Fibroblast of peridontal ligament (primary cell): ENCODE results near the gene WNT7B.

ENCODE experiments used
- DNase-seq: peaks from one replicate; pipeline ENCODE4 v3.0.0-alpha.2; 2010; ENCODE audit errors: extremely low read depth

Gene WNT7B

DNA sequence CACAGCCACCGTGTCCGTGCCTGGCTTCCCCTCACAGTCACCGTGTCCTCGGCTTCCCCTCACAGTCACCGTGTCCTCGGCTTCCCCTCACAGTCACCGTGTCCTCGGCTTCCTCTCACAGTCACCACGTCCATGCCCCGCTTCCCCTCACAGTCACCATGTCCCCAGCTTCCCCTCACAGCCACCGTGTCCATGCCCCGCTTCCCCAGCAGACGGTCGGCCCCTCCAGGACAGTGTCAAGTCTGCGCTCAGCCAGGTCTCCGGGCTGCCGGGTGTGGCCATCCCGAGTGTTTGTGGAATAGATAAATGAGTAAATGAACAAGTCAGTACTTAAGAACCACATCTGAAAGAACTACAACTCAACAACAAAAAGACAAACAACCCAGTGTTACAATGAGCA, 23.8 kb downstream of the WNT7B start:
- no peak for DNase-seq

DNA sequence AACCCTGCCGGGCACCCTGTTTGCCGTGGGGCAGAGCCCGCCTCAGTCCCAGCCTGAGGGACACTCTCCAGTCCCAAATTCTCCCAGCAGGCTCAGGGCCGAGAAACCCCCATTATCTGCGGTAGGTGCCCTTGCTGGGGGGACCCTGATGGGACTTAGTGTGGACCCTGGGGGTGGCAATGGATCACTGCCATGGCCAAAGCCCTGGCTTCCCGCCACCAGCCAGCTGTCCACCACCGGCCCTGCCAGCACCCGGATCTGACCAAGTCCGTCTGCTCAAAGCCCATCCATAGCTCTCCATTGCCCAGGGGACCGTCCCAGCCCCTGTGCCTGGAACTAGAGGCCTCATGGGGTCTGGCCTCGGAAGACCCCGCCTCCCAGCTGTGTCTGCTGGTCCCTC, 24.4 kb downstream of the WNT7B start:
- no peak for DNase-seq

GRCh38 chr22:45952151-45952550, 24.8 kb downstream of the WNT7B start:
- no peak for DNase-seq

DNA sequence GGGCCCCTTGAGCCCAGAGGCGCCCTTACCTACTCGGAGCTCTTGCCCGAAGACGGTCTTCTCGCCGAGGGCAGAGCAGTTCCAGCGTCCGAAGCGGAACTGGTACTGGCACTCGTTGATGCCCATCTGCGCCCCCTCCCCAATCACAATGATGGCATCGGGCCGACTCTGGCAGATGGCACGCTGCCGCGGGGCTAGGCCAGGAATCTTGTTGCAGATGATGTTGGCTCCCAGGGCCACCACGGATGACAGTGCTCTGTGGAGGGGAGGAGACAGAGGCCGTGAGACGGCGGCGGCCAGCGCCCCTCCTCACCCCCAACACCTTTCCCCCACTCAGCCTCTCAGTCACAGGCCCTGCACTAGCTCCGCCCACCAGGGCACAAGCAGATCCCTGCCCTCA, 27.1 kb downstream of the WNT7B start:
- no peak for DNase-seq

DNA sequence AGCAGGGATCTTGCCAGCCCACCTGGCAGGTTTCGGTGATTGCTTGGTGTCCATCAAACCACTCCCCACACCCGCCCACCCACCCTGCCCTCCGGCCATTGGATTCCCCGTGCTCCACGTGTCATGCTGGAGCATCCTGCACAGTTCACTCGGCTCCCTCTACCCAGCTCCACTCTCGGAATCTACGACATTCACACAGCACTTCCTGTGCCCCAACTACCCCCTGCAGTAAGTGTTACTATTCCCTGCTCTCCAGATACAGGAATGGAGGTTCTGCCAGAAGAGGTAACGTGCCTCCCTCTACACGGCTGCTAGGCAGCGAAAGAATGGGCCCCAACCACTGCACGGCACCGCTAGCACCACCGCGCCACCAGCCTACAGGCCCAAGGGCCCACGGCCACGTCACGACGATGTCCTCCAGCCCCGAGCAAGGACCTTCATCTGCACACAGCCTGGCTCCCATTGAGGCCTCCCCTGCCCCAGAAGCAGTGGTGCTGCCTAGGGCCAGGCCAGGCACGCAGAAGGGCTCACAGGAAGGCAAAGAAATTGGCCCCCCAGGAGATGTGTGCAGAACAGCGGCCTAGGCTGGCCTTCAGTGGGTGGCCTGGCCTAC, 27.6 kb downstream of the WNT7B start:
- no peak for DNase-seq

GRCh38 chr22:45948081-45948648, 28.8 kb downstream of the WNT7B start:
- DNase-seq = no peak

- DNase-seq = no peak
Observed at GRCh38 chr22:45946805-45947600, 30.0 kb downstream of the WNT7B start.

DNA sequence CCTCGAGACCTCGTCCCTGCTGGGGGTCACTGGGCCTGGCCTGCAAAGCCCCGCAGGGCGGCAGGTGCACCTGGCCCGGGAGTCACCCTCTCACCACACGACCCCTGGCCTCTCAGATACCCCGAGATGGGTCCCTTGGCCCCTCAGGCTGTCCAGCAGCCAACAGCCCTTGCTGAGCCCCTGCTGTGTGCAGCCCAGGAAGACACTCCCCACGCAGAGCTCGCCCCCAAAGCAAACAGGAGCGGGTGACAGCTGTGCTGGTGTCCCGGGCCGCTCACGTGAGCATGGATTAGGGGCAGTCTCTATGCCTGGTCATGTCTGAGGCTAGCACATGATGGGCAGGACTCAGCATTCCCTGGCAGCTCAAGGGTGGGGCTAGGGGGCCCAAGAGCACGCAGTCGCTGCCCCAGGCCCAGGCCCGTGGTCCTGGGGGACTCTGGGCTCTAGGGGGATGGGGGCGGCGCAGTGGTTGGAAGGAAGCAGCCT, 31.3 kb downstream of the WNT7B start:
- no peak for DNase-seq

DNA sequence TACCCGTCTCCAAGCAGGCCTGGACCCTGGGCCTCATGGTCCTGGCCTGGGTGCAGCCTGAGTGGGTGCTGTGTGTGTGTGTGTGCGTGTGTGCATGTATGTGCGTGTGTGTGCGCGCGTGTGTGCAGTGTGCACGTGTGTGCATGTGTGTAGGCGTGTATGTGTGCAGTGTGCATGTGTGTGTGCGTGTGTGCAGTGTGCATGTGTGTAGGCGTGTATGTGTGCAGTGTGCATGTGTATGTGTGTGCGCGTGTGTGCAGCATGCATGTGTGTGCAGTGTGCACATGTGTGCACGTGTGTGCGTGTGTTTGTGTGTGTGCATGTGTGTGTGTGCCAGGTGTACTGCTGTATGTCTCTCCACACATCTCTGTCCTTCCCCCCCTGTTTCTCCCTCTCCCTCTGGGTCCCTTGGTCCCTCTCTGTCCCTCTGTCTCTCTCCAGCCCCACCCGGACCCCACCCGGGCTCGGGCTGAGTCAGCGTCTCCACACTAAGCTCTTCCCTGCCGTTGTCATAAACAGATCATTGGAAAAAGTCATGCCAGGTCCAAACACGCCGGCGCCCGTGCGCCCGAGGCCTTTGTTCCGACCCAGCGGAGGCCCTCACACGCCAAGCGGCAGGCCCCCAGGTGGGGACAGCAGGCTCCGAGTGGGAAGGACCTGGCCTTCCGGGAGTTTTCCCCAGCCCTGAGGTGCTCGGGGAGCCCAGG, 34.0 kb downstream of the WNT7B start:
- DNase-seq = no peak

DNA sequence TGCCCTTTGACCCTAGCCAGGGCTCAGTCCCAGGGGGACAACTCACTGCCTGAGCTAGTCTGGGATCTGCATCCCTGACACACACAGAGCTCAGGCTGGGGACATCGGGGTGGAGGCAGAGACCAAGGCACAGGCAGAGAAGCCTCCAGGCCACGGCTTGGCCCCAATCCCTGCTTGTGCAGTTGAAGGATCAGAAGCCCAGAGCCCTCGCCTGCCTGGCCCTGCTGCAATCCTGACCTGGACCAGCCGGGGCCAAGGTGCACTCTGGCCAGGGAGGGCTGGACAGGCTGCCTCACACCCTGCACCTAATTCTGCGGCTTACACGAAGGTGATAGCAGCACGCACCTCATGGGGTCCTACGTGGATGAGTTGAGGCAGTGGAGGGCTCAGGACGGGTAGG, 34.6 kb downstream of the WNT7B start:
- DNase-seq = no peak

DNA sequence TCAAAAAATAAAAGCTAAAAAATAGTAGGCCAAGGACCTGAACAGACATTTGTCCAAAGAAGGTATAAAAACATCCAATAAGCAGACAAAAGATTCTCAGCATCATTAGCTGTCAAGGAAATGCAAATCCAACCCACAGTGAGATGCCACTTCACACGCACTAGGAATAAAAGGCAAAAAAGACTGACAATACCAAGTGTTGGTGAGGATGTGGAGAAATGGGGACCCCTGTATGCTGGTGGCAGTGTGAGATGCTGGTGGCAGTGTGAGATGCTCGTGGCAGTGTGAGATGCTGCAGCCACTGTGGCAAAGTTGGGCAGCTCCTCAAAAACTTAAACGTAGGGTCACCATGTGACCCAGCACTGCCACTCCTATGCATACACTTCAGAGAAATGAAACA, 38.0 kb downstream of the WNT7B start:
- no peak for DNase-seq

DNA sequence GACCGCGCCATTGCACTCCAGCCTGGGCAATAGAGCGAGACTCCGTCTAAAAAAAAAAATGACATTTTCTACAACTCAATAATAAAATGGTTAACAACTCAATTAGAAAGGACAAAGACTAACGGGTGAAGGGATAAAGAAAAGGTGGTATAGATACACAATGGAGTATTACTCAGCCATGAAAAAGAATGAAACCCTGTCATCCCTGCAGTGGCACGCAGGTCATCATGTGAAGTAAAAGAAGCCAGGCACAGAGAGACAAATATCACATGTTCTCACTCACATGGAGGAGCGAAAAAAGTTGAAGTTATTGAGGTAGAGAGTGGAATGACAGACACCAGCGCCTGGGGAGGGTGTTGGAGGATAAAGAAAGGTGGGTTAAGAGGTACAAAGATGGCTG, 39.0 kb downstream of the WNT7B start:
- DNase-seq = no peak

DNA sequence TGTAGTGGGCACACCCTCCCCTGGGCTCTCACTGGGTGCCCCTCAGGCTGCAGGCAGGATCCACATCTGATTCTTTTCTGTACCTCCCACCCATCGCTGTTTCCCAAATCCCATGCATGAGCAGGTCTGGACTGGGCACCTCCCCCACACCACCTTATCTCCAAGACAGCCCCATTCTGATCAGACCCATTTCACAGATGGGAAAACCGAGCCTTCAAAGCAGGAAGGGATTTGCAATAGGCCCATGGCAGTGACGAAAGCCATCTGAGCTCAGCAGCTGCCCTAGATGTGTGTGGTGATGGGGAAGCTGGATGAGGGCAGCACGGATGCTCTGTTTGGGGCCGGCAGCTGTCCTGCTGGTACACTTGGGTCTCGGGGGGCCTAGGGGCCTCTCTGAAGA, 41.4 kb downstream of the WNT7B start:
- no peak for DNase-seq

DNA sequence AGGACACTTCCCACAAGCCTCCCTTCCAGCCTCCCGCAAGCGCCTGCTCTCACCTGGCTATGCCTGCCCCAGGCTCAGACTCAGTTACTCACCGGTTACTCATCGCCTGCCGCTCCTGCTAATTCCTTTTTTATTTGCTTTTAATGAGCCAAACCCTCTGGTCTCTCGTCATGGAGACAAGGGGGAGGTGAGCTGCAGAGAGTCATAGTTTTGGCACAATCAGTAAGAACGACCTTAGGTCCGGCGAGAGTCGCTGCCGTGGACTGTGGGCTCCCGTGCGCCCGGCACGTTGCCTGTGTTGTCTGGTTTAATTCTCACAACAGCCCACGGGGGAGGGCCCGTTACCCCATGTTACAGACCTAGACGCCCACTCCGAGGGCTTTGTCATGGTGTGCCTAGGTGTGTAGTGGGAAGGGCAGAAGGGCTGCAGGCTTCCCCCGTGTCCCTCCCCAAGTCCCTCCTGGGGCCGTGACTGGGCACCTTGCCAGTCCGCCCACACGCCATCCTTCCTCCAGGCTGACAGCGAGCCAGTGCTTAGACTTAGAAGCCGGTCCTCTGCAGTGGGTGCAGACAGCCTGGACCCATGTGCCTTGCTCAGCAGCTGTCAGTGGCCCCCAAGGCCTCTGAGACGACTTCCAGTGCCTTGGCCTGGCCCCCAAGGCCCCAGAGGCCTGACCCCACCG, 42.2 kb downstream of the WNT7B start:
- DNase-seq = peak; percentile 20

DNA sequence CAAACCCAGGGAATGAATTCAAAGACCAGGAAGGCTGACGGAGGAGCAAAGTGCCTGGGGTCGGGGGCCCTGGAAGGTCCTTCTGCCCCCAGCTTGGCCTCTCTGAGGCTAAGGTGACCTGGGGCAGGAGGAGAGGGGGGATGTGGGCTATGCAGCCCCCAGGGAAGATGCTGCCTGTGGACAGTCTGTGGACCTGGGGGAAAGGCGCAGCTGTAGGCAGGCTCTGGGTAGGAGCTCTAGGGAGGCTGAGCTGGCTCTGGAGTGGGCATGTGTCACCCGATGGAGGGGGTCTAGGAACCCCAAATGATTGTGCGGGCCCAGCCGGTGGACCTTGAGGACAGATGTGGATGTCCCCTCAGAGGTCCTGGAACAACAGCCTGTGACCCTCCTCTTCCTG, 42.8 kb downstream of the WNT7B start:
- no peak for DNase-seq

GRCh38 chr22:45933506-45934167, 43.3 kb downstream of the WNT7B start:
- DNase-seq = no peak

GRCh38 chr22:45932071-45932470, 44.9 kb downstream of the WNT7B start:
- DNase-seq = peak; percentile 17

GRCh38 chr22:45931042-45931441, 45.9 kb downstream of the WNT7B start:
- no peak for DNase-seq

DNA sequence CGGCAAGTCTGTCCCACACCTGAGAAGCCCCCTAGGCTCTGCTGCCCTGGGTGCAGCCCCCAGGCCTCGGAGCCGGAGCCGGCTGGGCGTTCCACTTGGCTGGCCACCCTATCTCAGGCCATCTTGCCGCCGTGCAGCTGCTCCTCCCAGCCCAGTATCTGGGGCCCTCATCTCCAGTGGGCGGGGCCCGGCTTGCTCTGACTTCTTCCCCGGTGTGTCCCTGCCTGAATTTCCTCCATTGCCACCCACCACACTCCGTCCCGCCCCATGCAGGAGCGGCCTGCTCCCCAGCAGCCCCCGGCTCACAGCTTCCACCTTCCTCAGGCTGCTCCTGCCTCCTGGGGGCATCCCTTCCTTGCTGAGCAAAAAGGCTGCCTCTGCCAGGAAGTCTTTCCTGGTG, 46.6 kb downstream of the WNT7B start:
- DNase-seq = no peak

- DNase-seq = no peak
Observed at GRCh38 chr22:45929649-45930048, 47.3 kb downstream of the WNT7B start.

- no peak for DNase-seq
Observed at GRCh38 chr22:45928726-45929368, 48.1 kb downstream of the WNT7B start.
